SK-N-SH (cell line): ENCODE data around the gene LNPK. TPM values are rescaled to one million over a fixed set of nuclear protein-coding genes. Genes with fewer than 3 reads are reported as not detected.

ENCODE experiments used
- CTCF ChIA-PET: fragments of 300-600, 350-600 bp; formaldehyde crosslinking; extraction: SDS; loops from one replicate; lab custom pipeline; 2021; lab: Yijun Ruan, JAX
- POLR2A ChIA-PET: fragments of 350-600 bp; sonication (Branson Sonifier 250); formaldehyde crosslinking; extraction: SDS; loops from one replicate; lab custom pipeline; 2020; ENCODE audit warnings: antibody characterized with exemption, inconsistent platforms; lab: Yijun Ruan, JAX
- DNase-seq: peaks from one replicate; pipeline ENCODE4 v3.0.0; 2012
- H2AFZ ChIP-seq: fragments of 200-600 bp; sonication (generic); 2 replicates; pipeline ENCODE4 v1.8.1; 2016; ENCODE audit warnings: antibody characterized with exemption, mild to moderate bottlenecking, low read depth
- H3F3A ChIP-seq: fragments of 200-600 bp; sonication (generic); replicated peaks from 2 replicates; pipeline ENCODE3; 2016; ENCODE audit warnings: antibody characterized with exemption, mild to moderate bottlenecking; ENCODE audit not compliant: insufficient read depth
- H3K27ac ChIP-seq, 2 experiments: fragments of 200-500 bp in 1 of 2; fragments of 200-600 bp in 1 of 2; sonication (Bioruptor generic) in 1 of 2; sonication (generic), shearing (Covaris generic) in 1 of 2; 2 replicates each; pipeline versions ENCODE4 v1.5.1 to v1.6.1; 2014 to 2016; ENCODE audit warnings: low read depth in 2 of 2, inconsistent platforms in 1 of 2, low read length in 1 of 2, mild to moderate bottlenecking in 1 of 2, mixed read lengths in 1 of 2
- H3K27me3 ChIP-seq: fragments of 200-600 bp; sonication (generic), shearing (Covaris generic); 2 replicates; pipeline ENCODE4 v1.6.1; 2016; ENCODE audit warnings: mixed run types; ENCODE audit not compliant: insufficient read depth
- H3K36me3 ChIP-seq, 2 experiments: fragments of 200-500 bp in 1 of 2; fragments of 200-600 bp in 1 of 2; sonication (Bioruptor generic) in 1 of 2; sonication (generic) in 1 of 2; replicated peaks in 1 of 2; 2 replicates each; pipeline versions ENCODE3 to v1.5.1; 2014 to 2016; ENCODE audit warnings: low read length in 1 of 2, mild to moderate bottlenecking in 1 of 2; ENCODE audit not compliant: insufficient read depth in 2 of 2, control insufficient read depth in 1 of 2
- H3K4me1 ChIP-seq, 2 experiments: fragments of 200-500 bp in 1 of 2; fragments of 200-600 bp in 1 of 2; sonication (Bioruptor generic) in 1 of 2; sonication (generic), shearing (Covaris generic) in 1 of 2; 2 replicates each; pipeline versions ENCODE4 v1.5.1 to v1.6.1; 2014 to 2016; ENCODE audit warnings: low read depth in 1 of 2, low read length in 1 of 2, mixed run types in 1 of 2; ENCODE audit not compliant: insufficient read depth in 2 of 2, control insufficient read depth in 1 of 2
- H3K4me2 ChIP-seq: fragments of 200-600 bp; sonication (generic), shearing (Covaris generic); 2 replicates; pipeline ENCODE4 v1.6.1; 2017; ENCODE audit warnings: mixed run types
- H3K4me3 ChIP-seq, 2 experiments: fragments of 200-500 bp in 1 of 2; fragments of 200-600 bp in 1 of 2; sonication (Bioruptor generic) in 1 of 2; sonication (generic), shearing (Covaris generic) in 1 of 2; 2 replicates each; pipeline versions ENCODE4 v1.5.1 to v1.8.1; 2014 to 2016; ENCODE audit warnings: low read depth in 2 of 2, inconsistent platforms in 1 of 2, low read length in 1 of 2, mild to moderate bottlenecking in 1 of 2, mixed read lengths in 1 of 2, moderate library complexity in 1 of 2
- H3K79me2 ChIP-seq: fragments of 200-600 bp; sonication (generic); 2 replicates; pipeline ENCODE4 v1.8.1; 2017; ENCODE audit warnings: mild to moderate bottlenecking; ENCODE audit not compliant: insufficient read depth
- H3K9ac ChIP-seq: fragments of 200-600 bp; sonication (generic); 2 replicates; pipeline ENCODE4 v1.6.1; 2017; ENCODE audit warnings: mixed run types
- H3K9me2 ChIP-seq: fragments of 200-600 bp; sonication (generic); 2 replicates; pipeline ENCODE4 v1.6.1; 2017; ENCODE audit warnings: mixed run types
- H3K9me3 ChIP-seq: fragments of 200-600 bp; sonication (generic); 2 replicates; pipeline ENCODE4 v1.6.1; 2017; ENCODE audit warnings: mixed run types, mild to moderate bottlenecking, moderate library complexity
- H4K20me1 ChIP-seq: fragments of 200-600 bp; sonication (generic); 2 replicates; pipeline ENCODE4 v1.6.1; 2017; ENCODE audit warnings: mild to moderate bottlenecking, mixed run types; ENCODE audit not compliant: insufficient read depth
- CHD2 ChIP-seq: fragments of 150-350 bp; IDR thresholded peaks from 2 replicates; pipeline ENCODE4 v1.6.1; 2018; ENCODE audit warnings: low read length; ENCODE audit not compliant: partially characterized antibody
- ELF1 ChIP-seq: IDR thresholded peaks from 2 replicates; pipeline ENCODE4 v1.4.0; 2012
- EZH2phosphoT487 ChIP-seq: fragments of 200-600 bp; sonication (generic); IDR thresholded peaks from 2 replicates; pipeline ENCODE4 v1.6.1; 2017; ENCODE audit warnings: low read depth, mixed run types, mild to moderate bottlenecking, antibody characterized with exemption, moderate library complexity, borderline replicate concordance
- FOSL2 ChIP-seq: IDR thresholded peaks from 2 replicates; pipeline ENCODE4 v1.4.0; 2012; ENCODE audit warnings: low read depth, mild to moderate bottlenecking, moderate library complexity, borderline replicate concordance
- FOXJ3 ChIP-seq: sonication (generic); formaldehyde crosslinking; IDR thresholded peaks from 2 replicates; pipeline ENCODE4 v1.5.1; 2020; ENCODE audit warnings: mild to moderate bottlenecking, missing genetic modification reagents
- FOXM1 ChIP-seq: IDR thresholded peaks from 2 replicates; pipeline ENCODE4 v1.4.0; 2012; ENCODE audit warnings: low read depth, mild to moderate bottlenecking
- GABPA ChIP-seq: IDR thresholded peaks from 2 replicates; pipeline ENCODE4 v1.4.0; 2012; ENCODE audit warnings: low read depth, mild to moderate bottlenecking
- GATA2 ChIP-seq: sonication (generic); formaldehyde crosslinking; IDR thresholded peaks from 2 replicates; pipeline ENCODE4 v1.5.0; 2020; ENCODE audit warnings: mild to moderate bottlenecking, missing genetic modification reagents
- JUND ChIP-seq: IDR thresholded peaks from 2 replicates; pipeline ENCODE4 v1.4.0; 2012
- MEF2A ChIP-seq: IDR thresholded peaks from 2 replicates; pipeline ENCODE4 v1.4.0; 2012; ENCODE audit warnings: low read depth, borderline replicate concordance
- POLR2AphosphoS5 ChIP-seq: IDR thresholded peaks from 2 replicates; pipeline ENCODE4 v1.6.1; 2012; ENCODE audit warnings: low read depth, low read length
- RXRA ChIP-seq: IDR thresholded peaks from 2 replicates; pipeline ENCODE4 v1.4.0; 2012; ENCODE audit warnings: low read depth, mild to moderate bottlenecking, borderline replicate concordance
- SMC3 ChIP-seq: IDR thresholded peaks from 2 replicates; pipeline ENCODE4 v1.6.1; 2012; ENCODE audit warnings: low read depth, low read length, improper control_type of control experiment
- TEAD4 ChIP-seq: IDR thresholded peaks from 2 replicates; pipeline ENCODE4 v1.4.0; 2012; ENCODE audit warnings: mild to moderate bottlenecking, borderline replicate concordance; ENCODE audit not compliant: insufficient read depth
- YY1 ChIP-seq: IDR thresholded peaks from 2 replicates; pipeline ENCODE4 v1.4.0; 2012; ENCODE audit warnings: low read depth, mild to moderate bottlenecking
- WGBS: methylation state at CpG from one replicate; pipeline ENCODE4 v1.1.6; 2017; ENCODE audit warnings: low lambda C conversion rate; 5-methylcytosine and 5-hydroxymethylcytosine counted together
- polyA plus RNA-seq, 3 experiments: library from polyadenylated mRNA; depleted of rRNA; stranded (reverse); fragments of >200 nt; gene quantifications; 2 replicates each; pipeline ENCODE4 v1.2.3, GENCODE V29; 2012
- TF ChIP-seq, protein P1 (sequence below): IDR thresholded peaks from 2 replicates; pipeline ENCODE4 v1.4.0; 2012; ENCODE audit warnings: low read depth, borderline replicate concordance
- TF ChIP-seq, protein P2 (sequence below): IDR thresholded peaks from 2 replicates; pipeline ENCODE4; 2012
- TF ChIP-seq, protein P3 (sequence below): fragments of 150-350 bp; IDR thresholded peaks from 2 replicates; pipeline ENCODE4 v1.6.1; 2017; ENCODE audit warnings: antibody characterized with exemption, low read length, low read depth, borderline replicate concordance

Gene LNPK
- polyA plus RNA-seq, 1 of the 3 experiments (the other 2 are of a cell fraction), result 5.0 TPM

DNA sequence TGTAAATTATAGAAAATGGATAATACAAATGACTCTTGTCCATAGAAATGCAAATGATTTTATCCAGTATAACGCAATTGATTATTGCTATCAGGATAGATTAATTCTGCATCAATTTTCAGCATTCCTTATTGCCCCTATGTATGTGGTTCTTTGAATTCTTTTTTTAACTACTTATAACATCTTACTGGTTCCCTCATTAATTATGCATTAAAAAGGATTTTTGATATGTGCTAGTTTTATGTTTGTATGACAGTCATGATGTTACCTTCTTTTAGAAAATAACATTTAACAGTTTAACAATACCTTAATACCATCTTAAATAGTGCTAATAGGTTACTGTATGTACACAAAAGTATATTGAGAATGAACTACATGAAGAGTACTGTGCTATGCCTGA lies 20.0 kb upstream of the LNPK start:
- no peaks in the 10 kb centered on the region for H4K20me1 ChIP-seq
- no peak overlapping the region for H3K9ac ChIP-seq
- ChIA-PET POLR2A (no interaction called here), CTCF (no interaction called here)
- H3K9me2 ChIP-seq, result no peaks in the 10 kb centered on the region
- no peaks in the 10 kb centered on the region for H3K27me3 ChIP-seq
- H3K4me2 ChIP-seq, result no peak overlapping the region
- H3F3A ChIP-seq, result no peaks in the 10 kb centered on the region
- no peak for TF ChIP-seq SMC3
- TF ChIP-seq FOXM1, result no peak
- no peak for TF ChIP-seq POLR2AphosphoS5
- no peak for TF ChIP-seq CHD2
- TF ChIP-seq FOXJ3 (CRISPR knock-in tag), result no peak
- TF ChIP-seq, protein P1, sequence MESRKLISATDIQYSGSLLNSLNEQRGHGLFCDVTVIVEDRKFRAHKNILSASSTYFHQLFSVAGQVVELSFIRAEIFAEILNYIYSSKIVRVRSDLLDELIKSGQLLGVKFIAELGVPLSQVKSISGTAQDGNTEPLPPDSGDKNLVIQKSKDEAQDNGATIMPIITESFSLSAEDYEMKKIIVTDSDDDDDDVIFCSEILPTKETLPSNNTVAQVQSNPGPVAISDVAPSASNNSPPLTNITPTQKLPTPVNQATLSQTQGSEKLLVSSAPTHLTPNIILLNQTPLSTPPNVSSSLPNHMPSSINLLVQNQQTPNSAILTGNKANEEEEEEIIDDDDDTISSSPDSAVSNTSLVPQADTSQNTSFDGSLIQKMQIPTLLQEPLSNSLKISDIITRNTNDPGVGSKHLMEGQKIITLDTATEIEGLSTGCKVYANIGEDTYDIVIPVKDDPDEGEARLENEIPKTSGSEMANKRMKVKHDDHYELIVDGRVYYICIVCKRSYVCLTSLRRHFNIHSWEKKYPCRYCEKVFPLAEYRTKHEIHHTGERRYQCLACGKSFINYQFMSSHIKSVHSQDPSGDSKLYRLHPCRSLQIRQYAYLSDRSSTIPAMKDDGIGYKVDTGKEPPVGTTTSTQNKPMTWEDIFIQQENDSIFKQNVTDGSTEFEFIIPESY, result no peak
- no peak for TF ChIP-seq GATA2 (CRISPR knock-in tag)
- no peak for TF ChIP-seq EZH2phosphoT487
- TF ChIP-seq, all 33 proteins: peak for 0
- 59% methylated on average over 1 of the region's 1 CpG for WGBS
- H3K27ac ChIP-seq, result no peak overlapping the region
- DNase-seq, result no peak
- peaks cover 0 to 6% of the 10 kb centered on the region in 2 experiments; a peak in 1 of 4 replicates for H3K4me1 ChIP-seq
- H3K4me3 ChIP-seq, result no peak overlapping the region
- no peaks in the 10 kb centered on the region for H3K36me3 ChIP-seq
- no peaks in the 10 kb centered on the region for H3K9me3 ChIP-seq
- H3K79me2 ChIP-seq, result no peaks in the 10 kb centered on the region
- H2AFZ ChIP-seq, result no peak overlapping the region

DNA sequence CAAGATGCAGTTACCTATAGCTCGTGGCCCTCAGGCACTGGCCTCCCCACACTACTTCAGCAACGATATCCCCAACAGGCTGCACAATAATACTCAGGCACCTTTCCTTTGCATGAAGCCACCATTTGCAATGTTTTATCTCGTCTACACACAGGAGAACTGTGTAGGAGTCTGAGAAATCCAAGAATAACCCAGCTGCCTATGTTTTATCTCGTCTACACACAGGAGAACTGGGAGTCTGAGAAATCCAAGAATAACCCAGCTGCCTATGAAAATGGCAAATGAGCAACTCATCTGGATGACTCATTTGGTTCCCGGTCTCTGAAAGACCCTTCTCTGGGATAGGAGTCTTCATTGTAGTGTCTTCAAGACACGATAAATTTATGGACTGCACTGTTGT lies 18.3 kb upstream of the LNPK start:
- no peaks in the 10 kb centered on the region for H3K9me2 ChIP-seq
- H3K79me2 ChIP-seq, result no peaks in the 10 kb centered on the region
- H3K36me3 ChIP-seq, result no peaks in the 10 kb centered on the region
- TF ChIP-seq YY1, result no peak
- no peak for TF ChIP-seq GABPA
- TF ChIP-seq, protein P2, sequence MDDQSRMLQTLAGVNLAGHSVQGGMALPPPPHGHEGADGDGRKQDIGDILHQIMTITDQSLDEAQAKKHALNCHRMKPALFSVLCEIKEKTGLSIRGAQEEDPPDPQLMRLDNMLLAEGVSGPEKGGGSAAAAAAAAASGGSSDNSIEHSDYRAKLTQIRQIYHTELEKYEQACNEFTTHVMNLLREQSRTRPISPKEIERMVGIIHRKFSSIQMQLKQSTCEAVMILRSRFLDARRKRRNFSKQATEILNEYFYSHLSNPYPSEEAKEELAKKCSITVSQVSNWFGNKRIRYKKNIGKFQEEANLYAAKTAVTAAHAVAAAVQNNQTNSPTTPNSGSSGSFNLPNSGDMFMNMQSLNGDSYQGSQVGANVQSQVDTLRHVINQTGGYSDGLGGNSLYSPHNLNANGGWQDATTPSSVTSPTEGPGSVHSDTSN, result no peak
- no peak for TF ChIP-seq JUND
- TF ChIP-seq ELF1, result no peak
- TF ChIP-seq MEF2A, result no peak
- no peak for TF ChIP-seq FOSL2
- TF ChIP-seq, protein P3, sequence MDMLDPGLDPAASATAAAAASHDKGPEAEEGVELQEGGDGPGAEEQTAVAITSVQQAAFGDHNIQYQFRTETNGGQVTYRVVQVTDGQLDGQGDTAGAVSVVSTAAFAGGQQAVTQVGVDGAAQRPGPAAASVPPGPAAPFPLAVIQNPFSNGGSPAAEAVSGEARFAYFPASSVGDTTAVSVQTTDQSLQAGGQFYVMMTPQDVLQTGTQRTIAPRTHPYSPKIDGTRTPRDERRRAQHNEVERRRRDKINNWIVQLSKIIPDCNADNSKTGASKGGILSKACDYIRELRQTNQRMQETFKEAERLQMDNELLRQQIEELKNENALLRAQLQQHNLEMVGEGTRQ, result no peak
- TF ChIP-seq RXRA, result no peak
- no peak for TF ChIP-seq FOXJ3 (CRISPR knock-in tag)
- TF ChIP-seq TEAD4, result no peak
- no peak for TF ChIP-seq SMC3
- no peak for TF ChIP-seq FOXM1
- WGBS, result 52% methylated on average over 6 of the region's 6 CpGs
- no peak overlapping the region for H3K9ac ChIP-seq
- no peaks in the 10 kb centered on the region for H3K27me3 ChIP-seq
- H3K4me2 ChIP-seq, result no peak overlapping the region
- POLR2A ChIA-PET, result interaction anchor here (0.7 kb wide), 1 partner anchor 333 kb away, joined by 3 read pairs; no protein-coding TSS in a partner anchor
- CTCF ChIA-PET, result interaction anchor here (0.7 to 1.4 kb wide), 3 partner anchors 91 to 1346 kb away, joined by 3 to 5 read pairs (median 3); no protein-coding TSS in a partner anchor
- H3K4me1 ChIP-seq, result peaks cover 0 to 6% of the 10 kb centered on the region in 2 experiments; a peak in 1 of 4 replicates
- H4K20me1 ChIP-seq, result no peaks in the 10 kb centered on the region
- no peaks in the 10 kb centered on the region for H3K9me3 ChIP-seq
- H3K27ac ChIP-seq, result no peak overlapping the region
- no peak overlapping the region for H2AFZ ChIP-seq
- H3K4me3 ChIP-seq, result no peak overlapping the region
- no peak for DNase-seq
- no peaks in the 10 kb centered on the region for H3F3A ChIP-seq
